AG08395 (cell line): ENCODE data around the gene PITX2.
A peak's percentile ranks its signal among the peaks of the same experiment; 100 is the strongest.

Source experiments
- DNase-seq: peaks from one replicate; pipeline ENCODE4 v3.0.0; 2012; ENCODE audit warnings: mixed read lengths, low spot score

Gene PITX2

GRCh38 chr4:110622841-110623717 lies at the start of gene PITX2:
TSS of gene PITX2 (minus strand) at chr4:110623077. CDS start at chr4:110622460, 617 bp downstream.
- DNase-seq = peak; percentile 99

- no peak for DNase-seq
These were observed 48.8 kb upstream of the PITX2 start for GRCh38 chr4:110671679-110672078.

- DNase-seq = no peak
These were observed 46.8 kb upstream of the PITX2 start for GRCh38 chr4:110669663-110670062.

GRCh38 chr4:110668463-110669235 lies 45.8 kb upstream of the PITX2 start:
- DNase-seq = no peak

GRCh38 chr4:110667670-110668069 lies 44.8 kb upstream of the PITX2 start:
- no peak for DNase-seq

GRCh38 chr4:110666030-110666429 lies 43.2 kb upstream of the PITX2 start:
- DNase-seq = no peak

GRCh38 chr4:110663738-110664444 lies 41.0 kb upstream of the PITX2 start:
- DNase-seq = peak; percentile 62

GRCh38 chr4:110663206-110663605 lies 40.3 kb upstream of the PITX2 start:
- no peak for DNase-seq

GRCh38 chr4:110660755-110661154 lies 37.9 kb upstream of the PITX2 start:
- DNase-seq = no peak

GRCh38 chr4:110654254-110654635 lies 31.4 kb upstream of the PITX2 start:
- peak; percentile 31 for DNase-seq

- no peak for DNase-seq
These were observed 30.7 kb upstream of the PITX2 start for GRCh38 chr4:110653321-110654253.

GRCh38 chr4:110644008-110644407 lies 21.1 kb upstream of the PITX2 start:
- no peak for DNase-seq

- DNase-seq = no peak
These were observed 20.2 kb upstream of the PITX2 start for GRCh38 chr4:110643096-110643495.

GRCh38 chr4:110641218-110641617 lies 18.3 kb upstream of the PITX2 start:
- no peak for DNase-seq

GRCh38 chr4:110640576-110640975 lies 17.7 kb upstream of the PITX2 start:
- no peak for DNase-seq

- DNase-seq = no peak
These were observed 16.6 kb upstream of the PITX2 start for GRCh38 chr4:110639207-110640090.

- no peak for DNase-seq
These were observed 15.3 kb upstream of the PITX2 start for GRCh38 chr4:110638089-110638746.

- DNase-seq = no peak
These were observed 14.7 kb upstream of the PITX2 start for GRCh38 chr4:110637408-110638088.
